Non-pigmented ciliary epithelial cell (primary cell): ENCODE data around the gene HIP1R.
"Not testable (repeated sequence)": the region's sequence is repeated elsewhere in the genome, so short reads cannot be mapped to it uniquely, and the experiment has no call there.

Experiments
- DNase-seq: peaks from one replicate; pipeline ENCODE4 v3.0.0-alpha.2; 2010; ENCODE audit warnings: low read depth

Gene HIP1R

GRCh38 chr12:122875590-122876220, 40.4 kb downstream of the HIP1R start:
- no peak for DNase-seq

GRCh38 chr12:122876281-122876680, 41.0 kb downstream of the HIP1R start:
- DNase-seq = not testable (repeated sequence)

DNA sequence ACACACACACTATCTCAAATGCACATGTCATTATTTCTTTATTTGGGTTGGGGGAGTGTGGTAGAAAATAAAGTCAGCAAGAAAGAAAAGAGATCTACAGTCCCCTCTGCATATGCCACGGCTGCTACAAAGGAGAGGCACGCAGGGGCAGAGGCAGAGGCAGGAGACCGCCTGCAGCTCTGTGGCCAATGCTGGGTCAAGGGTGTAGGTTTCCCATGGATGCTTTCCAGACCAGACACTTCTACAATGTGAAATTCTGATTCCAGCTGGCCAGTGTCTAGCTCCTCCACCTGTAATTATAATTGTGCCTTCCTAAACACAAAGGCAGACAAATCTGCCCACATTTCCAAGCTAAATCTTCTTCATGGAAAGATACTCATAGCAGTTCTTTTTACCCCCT, 41.5 kb downstream of the HIP1R start:
- no peak for DNase-seq

- no peak for DNase-seq
Observed at GRCh38 chr12:122878780-122879612, 43.7 kb downstream of the HIP1R start.

- DNase-seq = no peak
Observed at GRCh38 chr12:122880155-122880667, 45.0 kb downstream of the HIP1R start.

GRCh38 chr12:122880668-122881067, 45.4 kb downstream of the HIP1R start:
- DNase-seq = no peak

DNA sequence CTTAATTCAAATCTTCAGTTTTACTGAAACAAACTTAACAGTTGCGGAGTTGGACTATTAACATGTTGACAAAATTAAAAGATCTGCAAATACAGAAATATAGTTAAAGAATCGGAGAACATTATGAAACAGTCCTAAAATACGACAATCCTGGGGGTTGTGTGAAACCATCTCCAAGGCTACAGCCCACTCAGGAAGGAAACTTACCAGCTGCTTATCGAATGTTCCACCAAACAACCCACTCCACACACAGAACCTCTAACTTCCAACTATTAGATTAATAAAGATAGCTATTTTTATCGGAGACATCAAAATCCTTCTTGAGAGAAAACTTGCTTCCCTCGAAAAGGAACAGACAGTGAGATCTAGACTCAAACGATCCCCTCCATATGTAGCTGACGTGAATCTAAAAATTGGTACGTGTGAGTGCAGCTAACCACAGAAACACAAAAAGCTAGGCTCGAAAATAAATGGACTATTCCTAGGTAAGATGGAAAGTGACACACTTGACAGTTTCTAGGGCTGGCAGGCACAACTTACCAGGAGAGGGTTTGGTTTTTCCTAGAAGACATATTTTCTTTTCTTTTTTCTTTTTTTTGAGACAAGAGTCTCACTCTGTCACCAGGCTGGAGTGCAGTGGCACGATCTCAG, 47.8 kb downstream of the HIP1R start:
- DNase-seq = no peak

DNA sequence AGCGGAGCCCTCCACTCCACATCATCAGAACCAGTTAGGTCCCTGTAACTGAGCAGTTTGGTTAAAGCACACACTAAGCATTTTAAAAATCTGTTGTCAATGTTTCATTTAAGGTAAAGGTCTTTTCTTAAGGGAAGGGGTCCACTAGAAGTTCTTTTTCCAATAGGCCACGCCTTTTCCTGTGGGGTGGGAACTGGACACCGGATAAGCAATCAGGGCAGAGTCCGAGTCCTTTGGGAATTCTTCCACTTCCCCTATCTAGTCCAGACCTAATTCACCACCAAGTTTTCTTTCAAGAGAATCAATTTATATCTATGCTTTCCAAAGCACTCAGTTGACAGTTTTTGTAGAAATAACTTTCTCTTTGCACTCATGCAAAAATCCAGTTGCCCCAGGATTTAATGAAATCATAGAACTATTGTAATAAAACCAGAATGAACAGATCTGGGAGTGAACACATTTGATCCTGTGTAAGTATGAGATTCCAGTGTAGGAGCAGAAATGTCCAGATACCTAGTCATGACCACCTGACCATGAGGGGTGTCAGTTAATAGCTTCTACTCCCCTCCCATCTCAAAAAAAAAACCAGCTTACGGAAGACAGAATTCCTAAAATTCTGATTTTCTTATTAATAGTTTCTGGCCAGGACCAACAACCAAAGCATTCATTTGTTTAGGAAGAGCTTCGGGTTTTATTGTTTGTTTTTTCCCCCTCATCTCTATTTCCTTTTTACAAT, 49.0 kb downstream of the HIP1R start:
- no peak for DNase-seq

GRCh38 chr12:122884860-122885259, 49.6 kb downstream of the HIP1R start:
- no peak for DNase-seq

GRCh38 chr12:122886161-122886560, 50.9 kb downstream of the HIP1R start:
- no peak for DNase-seq

- DNase-seq = no peak
Observed at GRCh38 chr12:122886851-122887818, 51.9 kb downstream of the HIP1R start.

GRCh38 chr12:122887819-122888212, 52.6 kb downstream of the HIP1R start:
- DNase-seq = no peak

DNA sequence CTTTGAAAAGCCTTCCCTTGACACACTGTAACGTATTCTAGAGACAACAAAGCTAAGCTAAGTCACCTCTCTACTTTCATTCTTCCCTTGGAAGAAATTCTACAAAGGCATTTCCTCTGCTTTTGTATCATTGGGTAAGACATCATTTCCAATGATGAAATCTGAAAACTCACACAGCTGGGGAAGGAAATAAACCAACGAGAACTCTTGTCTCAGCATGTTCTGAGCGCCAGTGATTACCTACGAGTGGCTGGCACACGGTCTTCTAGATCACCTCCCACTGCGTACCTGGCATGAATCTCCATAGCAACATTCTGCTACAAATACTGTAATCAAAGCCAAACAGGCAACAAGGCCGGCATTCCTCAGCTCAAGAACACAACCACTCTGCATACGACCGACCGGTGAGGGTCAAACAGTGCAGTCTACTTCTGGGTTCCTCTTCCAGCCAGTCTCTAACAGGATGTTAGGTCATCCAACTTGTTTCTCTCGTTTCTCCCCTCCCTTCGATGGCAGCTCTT, 53.0 kb downstream of the HIP1R start:
- DNase-seq = no peak

GRCh38 chr12:122889761-122890520, 54.7 kb downstream of the HIP1R start:
- DNase-seq = no peak

DNA sequence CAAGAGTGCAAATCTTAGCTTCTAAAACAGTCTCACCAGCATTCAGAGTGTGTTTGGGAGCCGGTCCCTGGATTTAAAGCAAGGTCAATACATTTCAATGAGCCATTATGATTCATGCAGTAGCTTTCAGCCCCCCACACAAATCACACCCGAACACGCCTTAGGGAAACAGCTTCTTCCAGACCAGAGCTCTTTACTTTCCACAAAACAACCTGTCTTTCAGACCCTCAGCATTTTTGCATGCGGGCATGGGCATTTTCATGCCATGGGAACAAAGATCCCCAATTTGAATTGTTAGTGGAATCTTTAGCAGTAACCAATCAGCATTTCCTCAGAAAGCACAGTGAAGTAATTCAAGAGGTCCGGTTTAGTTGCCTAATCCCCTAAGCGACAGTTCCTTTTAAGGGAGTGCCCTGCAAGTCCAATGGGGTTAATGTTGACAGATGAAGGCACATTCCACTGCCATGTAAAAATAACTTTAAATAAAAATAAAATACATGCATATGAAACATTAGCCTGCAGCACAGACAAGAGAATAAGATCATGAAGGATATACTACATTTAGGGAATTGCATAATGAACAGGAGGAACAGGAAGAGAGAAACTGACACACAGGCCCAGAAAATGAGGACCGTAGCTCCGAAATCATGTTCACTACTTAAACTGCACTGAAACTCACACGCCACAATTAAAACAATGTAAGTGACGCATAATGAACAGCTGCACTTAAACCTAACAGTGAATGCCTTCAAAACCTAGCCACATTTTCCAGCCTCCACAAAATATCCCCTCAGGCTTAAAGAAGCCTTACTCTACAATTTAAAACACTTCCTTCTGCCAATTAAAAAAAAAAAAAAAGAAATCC, 56.6 kb downstream of the HIP1R start:
- DNase-seq = no peak

GRCh38 chr12:122892724-122893123, 57.5 kb downstream of the HIP1R start:
- DNase-seq = not testable (repeated sequence)

- DNase-seq = no peak
Observed at GRCh38 chr12:122893208-122894153, 58.2 kb downstream of the HIP1R start.
